Neural crest cell (in vitro differentiated cells): Measurements from ENCODE around the gene LGALS14. TPM values are rescaled to one million over a fixed set of nuclear protein-coding genes. Genes with fewer than 3 reads are reported as not detected.
"Not testable (repeated sequence)": the region's sequence is repeated elsewhere in the genome, so short reads cannot be mapped to it uniquely, and the experiment has no call there.

Source experiments
- DNase-seq: peaks from one replicate; pipeline ENCODE4 v3.0.0; 2021; ENCODE audit warnings: low read depth, mixed read lengths, low spot score
- H3K27ac Mint-ChIP-seq: one replicate; pipeline ENCODE4 v1.8.0; 2021; ENCODE audit warnings: mild to moderate bottlenecking, mixed read lengths; ENCODE audit not compliant: unreplicated experiment
- H3K27me3 Mint-ChIP-seq: 2 replicates; pipeline ENCODE4 v1.8.0; 2021; ENCODE audit warnings: low read depth, mild to moderate bottlenecking, mixed read lengths
- H3K36me3 Mint-ChIP-seq: 2 replicates; pipeline ENCODE4 v1.8.0; 2021; ENCODE audit warnings: low read depth, mild to moderate bottlenecking, mixed read lengths
- H3K4me1 Mint-ChIP-seq: 2 replicates; pipeline ENCODE4 v1.8.0; 2021; ENCODE audit warnings: mixed read lengths
- H3K4me3 Mint-ChIP-seq: one replicate; pipeline ENCODE4 v1.8.0; 2021; ENCODE audit warnings: mild to moderate bottlenecking, mixed read lengths
- H3K9me3 Mint-ChIP-seq: 2 replicates; pipeline ENCODE4 v1.8.0; 2021; ENCODE audit warnings: mixed read lengths
- CTCF ChIP-seq: fragments of 200-600 bp; sonication (generic); conservative IDR thresholded peaks from 2 replicates; pipeline ENCODE4 v1.5.0; 2021; ENCODE audit warnings: antibody characterized with exemption, mild to moderate bottlenecking
- long read RNA-seq: library from polyadenylated mRNA; unstranded; transcript quantifications from one replicate; pipeline ENCODE4 v2.0.0, GENCODE V29; 2020
- total RNA-seq: library from RNA; stranded (reverse); gene quantifications from 2 replicates; pipeline ENCODE4 v1.2.1, GENCODE V29; 2021

LGALS14 gene, protein sequence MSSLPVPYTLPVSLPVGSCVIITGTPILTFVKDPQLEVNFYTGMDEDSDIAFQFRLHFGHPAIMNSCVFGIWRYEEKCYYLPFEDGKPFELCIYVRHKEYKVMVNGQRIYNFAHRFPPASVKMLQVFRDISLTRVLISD
- not detected in 2 replicates for total RNA-seq
- long read RNA-seq, result 0 reads

DNA sequence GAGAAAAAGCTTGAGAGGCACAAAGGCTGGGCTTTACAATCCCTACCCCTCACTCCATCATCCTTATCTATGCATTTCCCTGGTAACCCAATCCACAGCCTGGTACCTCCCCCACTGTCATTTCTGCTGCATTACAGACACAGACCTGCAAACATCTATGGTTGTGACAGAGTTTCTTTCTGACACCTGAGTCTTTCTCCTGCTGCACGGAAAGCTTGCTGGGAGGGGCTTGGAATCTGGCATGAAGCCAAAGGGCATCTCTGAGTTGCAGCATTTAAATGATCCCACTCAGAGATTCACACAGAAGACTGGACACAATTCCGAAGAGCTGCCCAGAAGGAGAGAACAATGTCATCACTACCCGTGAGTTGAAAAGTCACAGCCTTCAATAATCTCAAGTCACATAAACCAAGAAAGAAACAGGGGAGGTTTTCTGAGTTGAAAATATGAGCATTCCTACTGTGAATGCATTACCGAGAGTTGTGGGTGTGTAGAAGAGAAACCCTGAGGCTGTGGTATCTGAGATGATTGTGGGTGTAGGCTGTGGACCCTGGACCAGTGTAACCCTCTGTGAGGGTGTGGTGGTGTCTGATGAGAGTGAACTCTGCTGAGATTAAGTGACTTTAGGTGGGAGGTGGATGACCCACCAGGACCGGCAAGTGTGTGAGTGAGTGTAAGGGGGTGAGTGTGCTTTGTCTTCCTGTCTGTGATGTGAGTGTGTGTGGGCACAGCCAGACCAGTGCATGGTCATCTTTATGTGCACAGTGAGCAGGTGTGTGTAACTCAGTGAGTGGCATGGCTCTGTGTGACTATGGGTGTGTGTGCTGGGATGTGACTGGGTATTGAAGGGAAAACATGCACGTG is at the start of gene LGALS14:
LGALS14 (plus strand) TSS at position 301 of the 864 bp plus-strand sequence; CDS start at position 349, 48 bp downstream.
- Mint-ChIP-seq H3K36me3 (no peaks in the 10 kb centered on the region), H3K4me3 (no peak within 1 kb of the TSS), H3K4me1 (no peaks in the 10 kb centered on the region), H3K27me3 (peaks cover 69% of the 10 kb centered on the region), H3K27ac (no peak within 1 kb of the TSS), H3K9me3 (no peaks in the 10 kb centered on the region)
- TF ChIP-seq CTCF, result no peak
- no peak for DNase-seq

- H3K36me3 Mint-ChIP-seq, result no peaks in the 10 kb centered on the region
- H3K9me3 Mint-ChIP-seq, result no peaks in the 10 kb centered on the region
- no peak within 1 kb of the TSS for H3K4me3 Mint-ChIP-seq
- H3K4me1 Mint-ChIP-seq, result no peaks in the 10 kb centered on the region
- TF ChIP-seq CTCF, result no peak
- no peak within 1 kb of the TSS for H3K27ac Mint-ChIP-seq
- no peak for DNase-seq
- peaks cover 98% of the 10 kb centered on the region for H3K27me3 Mint-ChIP-seq
These were observed 48.7 kb upstream of the LGALS14 start, which contains the start of gene LGALS16 for GRCh38 chr19:39655613-39656012. Gene LGALS16 (plus strand): TSS chr19:39655913. CDS start chr19:39655962, 49 bp downstream.

DNA sequence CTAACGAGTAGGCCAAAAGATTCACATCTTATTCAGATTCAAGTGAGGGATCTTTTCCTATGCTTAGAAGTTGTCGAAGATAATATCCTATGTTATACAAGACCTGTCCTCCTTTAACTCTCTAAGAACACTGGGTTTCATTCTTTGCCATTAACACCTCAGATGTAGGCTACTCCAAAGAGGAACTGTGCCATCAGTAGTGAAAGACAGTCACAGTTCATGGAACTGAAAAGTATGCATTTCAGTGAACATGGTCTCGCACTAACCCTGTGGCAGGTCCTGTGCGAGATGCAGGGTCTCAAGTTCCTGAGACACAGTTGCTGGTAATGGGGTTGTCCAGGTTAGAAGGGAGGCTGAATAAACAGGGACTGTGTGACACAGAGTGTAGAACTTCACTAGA is 44.5 kb upstream of the LGALS14 start:
- no peak for TF ChIP-seq CTCF
- peaks cover 79% of the 10 kb centered on the region for H3K27me3 Mint-ChIP-seq
- H3K36me3 Mint-ChIP-seq, result no peaks in the 10 kb centered on the region
- H3K9me3 Mint-ChIP-seq, result no peaks in the 10 kb centered on the region
- no peak overlapping the region for H3K4me3 Mint-ChIP-seq
- DNase-seq, result no peak
- H3K4me1 Mint-ChIP-seq, result no peaks in the 10 kb centered on the region
- H3K27ac Mint-ChIP-seq, result no peak overlapping the region

DNA sequence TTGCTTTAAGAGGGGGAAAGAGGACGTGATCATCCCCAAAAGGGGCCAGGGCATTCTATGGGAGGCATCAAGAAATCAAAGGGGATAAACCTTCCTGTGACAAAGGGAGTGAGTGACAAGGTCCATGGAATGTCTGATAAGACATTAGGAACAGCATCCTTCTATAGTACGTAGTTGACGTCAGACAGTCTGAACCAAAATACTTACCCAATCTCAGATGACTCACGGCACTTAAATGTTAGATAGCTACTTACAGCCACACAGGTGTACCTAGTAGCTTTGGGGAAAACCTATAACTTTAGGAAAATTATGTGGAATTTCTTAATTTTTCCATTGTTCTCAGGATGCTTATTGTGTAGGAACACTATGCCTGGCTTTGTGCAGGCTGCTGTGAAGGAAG is 43.6 kb upstream of the LGALS14 start:
- no peak for TF ChIP-seq CTCF
- no peaks in the 10 kb centered on the region for H3K4me1 Mint-ChIP-seq
- H3K9me3 Mint-ChIP-seq, result no peaks in the 10 kb centered on the region
- no peaks in the 10 kb centered on the region for H3K36me3 Mint-ChIP-seq
- DNase-seq, result no peak
- no peak overlapping the region for H3K4me3 Mint-ChIP-seq
- H3K27ac Mint-ChIP-seq, result no peak overlapping the region
- peaks cover 76% of the 10 kb centered on the region for H3K27me3 Mint-ChIP-seq

DNA sequence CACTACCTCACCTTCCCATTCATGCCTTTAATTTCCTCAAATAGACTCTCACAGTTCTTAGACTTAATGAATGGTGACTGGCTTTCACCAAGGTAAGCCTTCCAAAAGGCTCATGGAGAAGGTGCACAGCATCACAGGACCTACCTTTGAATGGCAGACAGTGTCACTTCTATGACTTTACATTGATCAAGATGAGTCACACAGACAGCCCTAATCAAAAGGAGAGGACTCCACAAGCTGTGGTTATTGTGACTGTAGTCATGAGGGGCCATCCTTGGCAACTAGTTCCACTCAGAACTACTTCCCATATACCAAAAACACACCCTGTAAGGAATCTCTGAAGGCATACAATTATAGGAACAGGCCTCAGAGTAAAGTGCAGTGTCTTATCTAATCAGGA is 42.7 kb upstream of the LGALS14 start:
- Mint-ChIP-seq H3K9me3 (peaks cover 3% of the 10 kb centered on the region), H3K36me3 (no peaks in the 10 kb centered on the region), H3K4me1 (no peaks in the 10 kb centered on the region), H3K27ac (no peak overlapping the region), H3K4me3 (no peak overlapping the region), H3K27me3 (peaks cover 71% of the 10 kb centered on the region)
- no peak for TF ChIP-seq CTCF
- DNase-seq, result no peak

- H3K27me3 Mint-ChIP-seq, result peaks cover 56% of the 10 kb centered on the region
- not testable (repeated sequence) for H3K4me3 Mint-ChIP-seq, H3K27ac Mint-ChIP-seq, H3K4me1 Mint-ChIP-seq, H3K36me3 Mint-ChIP-seq, DNase-seq, H3K9me3 Mint-ChIP-seq
These were observed 34.4 kb upstream of the LGALS14 start for GRCh38 chr19:39669860-39670259.
